Transverse colon (tissue), 4 donors: ENCODE results near the gene TBCCD1. TPM values are rescaled to one million over a fixed set of nuclear protein-coding genes. Genes with fewer than 3 reads are reported as not detected.

ENCODE experiments used
- DNase-seq: peaks from one replicate; pipeline ENCODE4 v3.0.0-alpha.2; 2019
- H3K27ac ChIP-seq, 4 donors: fragments of 200-600 bp; sonication (generic); 2 replicates each; pipeline ENCODE4 v1.5.1; 2016 to 2018; ENCODE audit warnings: inconsistent platforms in 4 of 4
- H3K27me3 ChIP-seq: fragments of 200-600 bp; sonication (generic); 2 replicates; pipeline ENCODE4 v1.5.1; 2017; ENCODE audit warnings: inconsistent platforms
- H3K36me3 ChIP-seq, 4 donors: fragments of 200-600 bp; sonication (generic); 2 replicates each; pipeline ENCODE4 v1.5.1; 2017 to 2019; ENCODE audit warnings: inconsistent platforms in 4 of 4
- H3K4me1 ChIP-seq, 4 donors: fragments of 200-600 bp; sonication (generic); 2 replicates each; pipeline ENCODE4 v1.5.1; 2017 to 2020; ENCODE audit warnings: inconsistent platforms in 4 of 4
- H3K4me3 ChIP-seq, 4 donors: fragments of 200-600 bp; sonication (generic); 1 replicate in 1 of 4; 2 replicates in 3 of 4; pipeline versions ENCODE4 v1.5.1 to v1.6.1; 2017 to 2019; ENCODE audit warnings: inconsistent platforms in 4 of 4
- H3K9me3 ChIP-seq, 2 donors: fragments of 200-600 bp; sonication (generic); 2 replicates each; pipeline ENCODE4 v1.5.1; 2017 to 2019; ENCODE audit warnings: inconsistent platforms in 2 of 2
- EP300 ChIP-seq: sonication (generic); formaldehyde crosslinking; IDR thresholded peaks from one replicate; pipeline ENCODE4 v1.6.1; 2017; ENCODE audit warnings: antibody characterized with exemption, low read depth
- POLR2A ChIP-seq: fragments of 450-650 bp; IDR thresholded peaks from one replicate; pipeline ENCODE4 v1.6.1; 2016; ENCODE audit warnings: antibody characterized with exemption, mild to moderate bottlenecking, moderate library complexity
- POLR2AphosphoS5 ChIP-seq, 3 donors: sonication (generic); formaldehyde crosslinking; IDR thresholded peaks; one replicate each; pipeline ENCODE4 v1.6.1; 2016; ENCODE audit warnings: antibody characterized with exemption in 3 of 3
- WGBS, 2 donors: methylation state at CpG; one replicate each; pipeline ENCODE4 v1.1.5; 2018; ENCODE audit warnings: low coverage in 1 of 2; 5-methylcytosine and 5-hydroxymethylcytosine counted together
- in situ Hi-C, 4 donors: fragments of 200-750 bp; cut with MboI; loops; one replicate each; pipeline versions ENCODE4 v1.15.0 to v1.15.1; 2017; ENCODE audit warnings: low sequenced_read_pairs in 3 of 4, low pct_ligation_motif_present in 1 of 4, low pct_unique_long_range_greater_than_20kb in 1 of 4
- intact Hi-C: fragments of 100-400 bp; cut with DNase I; formaldehyde crosslinking; loops from one replicate; pipeline ENCODE4 v1.15.1; 2023; ENCODE audit warnings: low total_unique reads
- total RNA-seq, 4 donors: library from RNA; depleted of rRNA; stranded (reverse); fragments of >200 nt; gene quantifications; one replicate each; pipeline ENCODE4 v1.1.0, GENCODE V29; 2016
- TF ChIP-seq, protein P1 (sequence below), 5 experiments: fragments of 200-600 bp in 3 of 5; fragments of 450-650 bp in 2 of 5; sonication (generic) in 3 of 5; IDR thresholded peaks; 1 replicate in 2 of 5; 2 replicates in 3 of 5; pipeline ENCODE4 v1.5.1; 2016 to 2017; ENCODE audit warnings: antibody characterized with exemption in 5 of 5, inconsistent platforms in 3 of 5, mild to moderate bottlenecking in 2 of 5, moderate library complexity in 1 of 5

TBCCD1 gene
- total RNA-seq, 4 donors from 2014 or later: 7.1 to 15.4 (median 13.9) TPM

DNA sequence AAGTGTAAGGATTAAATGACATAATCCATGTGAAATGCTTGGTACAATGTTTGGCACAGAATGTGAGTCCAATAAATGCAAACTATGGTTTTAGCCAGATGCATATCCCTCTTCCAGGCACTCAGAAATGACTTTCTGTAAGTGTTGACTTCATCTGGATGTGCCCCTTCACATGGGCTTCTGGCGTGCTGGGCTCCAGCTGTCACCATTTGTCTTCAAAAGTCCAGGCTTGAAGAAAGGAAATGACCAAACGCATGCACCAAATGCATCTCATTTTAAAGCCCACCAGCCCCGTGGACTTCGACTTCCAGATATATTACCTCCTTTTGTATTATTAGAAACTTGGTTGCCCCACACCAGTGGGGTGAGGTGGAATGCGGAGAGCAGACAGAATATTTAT lies 46.7 kb downstream of the TBCCD1 start:
- Histone ChIP-seq H3K9me3 (no peaks in the 10 kb centered on the region), H3K36me3 (no peaks in the 10 kb centered on the region), H3K27me3 (no peaks in the 10 kb centered on the region), H3K4me3 (no peak overlapping the region), H3K4me1 (no peaks in the 10 kb centered on the region), H3K27ac (no peak overlapping the region)
- no peak for TF ChIP-seq EP300
- TF ChIP-seq POLR2A: no peak
- TF ChIP-seq, protein P1, sequence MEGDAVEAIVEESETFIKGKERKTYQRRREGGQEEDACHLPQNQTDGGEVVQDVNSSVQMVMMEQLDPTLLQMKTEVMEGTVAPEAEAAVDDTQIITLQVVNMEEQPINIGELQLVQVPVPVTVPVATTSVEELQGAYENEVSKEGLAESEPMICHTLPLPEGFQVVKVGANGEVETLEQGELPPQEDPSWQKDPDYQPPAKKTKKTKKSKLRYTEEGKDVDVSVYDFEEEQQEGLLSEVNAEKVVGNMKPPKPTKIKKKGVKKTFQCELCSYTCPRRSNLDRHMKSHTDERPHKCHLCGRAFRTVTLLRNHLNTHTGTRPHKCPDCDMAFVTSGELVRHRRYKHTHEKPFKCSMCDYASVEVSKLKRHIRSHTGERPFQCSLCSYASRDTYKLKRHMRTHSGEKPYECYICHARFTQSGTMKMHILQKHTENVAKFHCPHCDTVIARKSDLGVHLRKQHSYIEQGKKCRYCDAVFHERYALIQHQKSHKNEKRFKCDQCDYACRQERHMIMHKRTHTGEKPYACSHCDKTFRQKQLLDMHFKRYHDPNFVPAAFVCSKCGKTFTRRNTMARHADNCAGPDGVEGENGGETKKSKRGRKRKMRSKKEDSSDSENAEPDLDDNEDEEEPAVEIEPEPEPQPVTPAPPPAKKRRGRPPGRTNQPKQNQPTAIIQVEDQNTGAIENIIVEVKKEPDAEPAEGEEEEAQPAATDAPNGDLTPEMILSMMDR (IDR thresholded peaks at IDR 0.05): no peak
- TF ChIP-seq POLR2AphosphoS5 (IDR thresholded peaks at IDR 0.05): no peak
- 78 to 81% methylated on average over 3 to 5 of the region's 5 CpGs for WGBS, 2 donors
- in situ Hi-C loops (no loop called here), intact Hi-C loops (no loop called here)
- DNase-seq: no peak

DNA sequence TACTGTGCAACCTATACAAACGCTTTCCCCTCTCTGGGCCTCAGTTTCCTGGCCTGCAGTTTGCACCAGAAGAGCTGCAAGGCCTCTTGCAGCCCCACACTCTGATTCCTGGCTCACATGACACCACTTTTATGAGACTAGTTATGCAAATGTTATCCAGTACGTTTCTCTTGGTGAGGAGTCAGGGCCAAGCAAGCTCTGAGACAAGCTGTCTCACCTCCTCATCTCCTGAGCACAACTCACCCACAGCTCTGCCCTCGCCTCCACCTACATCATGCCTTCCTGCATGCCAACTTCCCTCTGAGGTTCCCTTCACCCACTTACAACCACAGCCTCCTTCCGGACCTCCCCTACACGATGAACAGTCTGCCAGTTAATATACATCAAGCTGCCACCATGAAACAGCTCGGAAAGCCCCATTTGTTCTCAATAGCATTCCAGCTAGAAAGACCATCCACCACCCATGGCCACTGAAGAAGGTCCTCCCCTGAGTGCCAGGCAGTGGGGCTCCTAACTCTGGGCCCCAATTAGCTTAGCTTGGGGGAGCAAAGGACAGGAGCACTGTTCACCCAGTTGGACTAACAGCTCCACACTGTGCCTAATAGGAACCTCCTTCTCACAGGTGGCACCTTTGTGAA lies 48.0 kb downstream of the TBCCD1 start:
- 37 to 54% methylated on average over 2 to 6 of the region's 6 CpGs for WGBS, 2 donors

DNA sequence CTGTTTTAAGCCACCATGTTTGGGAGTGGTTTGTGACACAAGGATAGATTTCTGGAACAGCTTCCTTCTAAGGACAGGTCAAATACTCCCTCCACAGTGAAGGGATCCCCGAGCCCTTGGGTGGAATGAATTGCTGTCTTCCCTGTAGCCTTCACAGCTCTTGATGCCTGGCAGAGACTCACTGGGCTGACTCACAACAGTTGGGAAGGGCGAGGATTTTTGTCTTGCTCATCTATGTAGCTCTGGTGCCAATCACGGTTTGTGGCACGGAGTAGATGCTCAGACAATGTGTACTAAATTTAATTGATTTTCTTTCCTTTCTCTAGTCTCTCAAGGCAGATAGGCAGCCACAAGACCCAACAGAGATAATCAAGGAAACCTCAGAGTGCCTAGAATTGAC lies 49.9 kb downstream of the TBCCD1 start:
- Histone ChIP-seq H3K4me3 (no peak overlapping the region), H3K9me3 (no peaks in the 10 kb centered on the region), H3K36me3 (no peaks in the 10 kb centered on the region), H3K27ac (no peak overlapping the region), H3K4me1 (no peaks in the 10 kb centered on the region), H3K27me3 (no peaks in the 10 kb centered on the region)
- in situ Hi-C loops: no loop called here
- no peak for DNase-seq
- intact Hi-C loops: no loop called here
- TF ChIP-seq, protein P1 (IDR thresholded peaks at IDR 0.05): no peak
- TF ChIP-seq EP300: no peak
- TF ChIP-seq POLR2A: no peak
- TF ChIP-seq POLR2AphosphoS5 (IDR thresholded peaks at IDR 0.05): no peak
- 70 to 90% methylated on average over 2 to 4 of the region's 4 CpGs for WGBS, 2 donors

More for the DNA sequence above, 48.0 kb downstream of the TBCCD1 start:
- intact Hi-C loops: no loop called here
- H3K27ac ChIP-seq: no peak overlapping the region
- H3K4me3 ChIP-seq: no peak overlapping the region
- no peaks in the 10 kb centered on the region for H3K27me3 ChIP-seq
- no peaks in the 10 kb centered on the region for H3K9me3 ChIP-seq
- DNase-seq: no peak
- in situ Hi-C loops: no loop called here
- no peaks in the 10 kb centered on the region for H3K36me3 ChIP-seq
- no peak for TF ChIP-seq POLR2A
- H3K4me1 ChIP-seq: no peaks in the 10 kb centered on the region

DNA sequence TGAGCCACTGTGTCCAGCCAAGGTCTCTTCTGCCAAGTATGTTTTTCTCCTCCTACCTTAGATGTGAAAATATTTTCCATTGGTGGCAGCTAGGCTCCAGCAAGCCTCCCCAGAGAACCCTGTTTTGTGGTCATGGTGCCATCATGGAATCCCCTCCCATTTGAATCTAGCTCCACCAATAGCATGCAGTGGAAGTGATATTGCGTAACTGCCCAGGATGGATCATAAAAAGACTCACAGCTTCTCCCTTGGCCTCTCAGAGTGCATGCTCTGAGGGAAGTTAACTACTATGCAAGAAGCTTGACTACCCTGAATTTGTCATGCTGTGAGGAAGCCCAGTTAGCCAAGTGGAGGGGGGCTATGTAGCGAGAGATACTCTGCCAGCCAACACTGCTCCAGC lies 50.5 kb downstream of the TBCCD1 start:
- Histone ChIP-seq H3K27me3 (no peaks in the 10 kb centered on the region), H3K4me1 (no peaks in the 10 kb centered on the region), H3K9me3 (no peaks in the 10 kb centered on the region), H3K36me3 (no peaks in the 10 kb centered on the region), H3K27ac (no peak overlapping the region), H3K4me3 (no peak overlapping the region)
- TF ChIP-seq POLR2A: no peak
- no peak for TF ChIP-seq POLR2AphosphoS5 (IDR thresholded peaks at IDR 0.05)
- no peak for TF ChIP-seq EP300
- in situ Hi-C loops (no loop called here), intact Hi-C loops (no loop called here)
- DNase-seq: no peak
- whole genome bisulfite sequencing, 2 donors: 100% methylated on average over 2 of the region's 2 CpGs; no CpG with 5 or more reads in 1 of the 2 donors

DNA sequence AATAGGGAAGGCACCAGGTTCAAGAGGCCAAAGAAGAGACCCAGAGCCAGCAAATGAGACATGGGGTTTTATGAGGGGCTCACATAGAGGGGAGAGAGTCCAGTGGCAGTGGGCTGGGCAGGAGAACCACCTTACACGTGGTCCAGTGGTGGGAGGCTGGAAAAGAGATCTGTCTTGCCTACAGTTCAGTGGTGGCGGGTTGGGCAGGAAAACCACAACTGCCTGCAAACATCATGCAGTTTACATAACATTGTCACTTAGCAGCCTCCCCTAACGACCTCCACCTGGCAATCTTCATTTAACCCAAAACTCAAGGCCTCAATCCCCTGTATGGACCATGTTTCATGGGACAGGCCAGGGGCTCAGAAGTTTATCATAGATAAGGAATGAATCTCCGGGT lies 52.0 kb downstream of the TBCCD1 start:
- Histone ChIP-seq H3K4me3 (no peak overlapping the region), H3K27me3 (no peaks in the 10 kb centered on the region), H3K36me3 (no peaks in the 10 kb centered on the region), H3K4me1 (no peaks in the 10 kb centered on the region), H3K27ac (no peak overlapping the region), H3K9me3 (no peaks in the 10 kb centered on the region)
- DNase-seq: no peak
- TF ChIP-seq POLR2A: no peak
- no peak for TF ChIP-seq POLR2AphosphoS5 (IDR thresholded peaks at IDR 0.05)
- TF ChIP-seq, protein P1 (IDR thresholded peaks at IDR 0.05): no peak
- TF ChIP-seq EP300: no peak
- in situ Hi-C loops (no loop called here), intact Hi-C loops (no loop called here)
- 49 to 50% methylated on average over 2 to 4 of the region's 4 CpGs for WGBS, 2 donors
